ENCODE results near the gene ATP10A.

DNA sequence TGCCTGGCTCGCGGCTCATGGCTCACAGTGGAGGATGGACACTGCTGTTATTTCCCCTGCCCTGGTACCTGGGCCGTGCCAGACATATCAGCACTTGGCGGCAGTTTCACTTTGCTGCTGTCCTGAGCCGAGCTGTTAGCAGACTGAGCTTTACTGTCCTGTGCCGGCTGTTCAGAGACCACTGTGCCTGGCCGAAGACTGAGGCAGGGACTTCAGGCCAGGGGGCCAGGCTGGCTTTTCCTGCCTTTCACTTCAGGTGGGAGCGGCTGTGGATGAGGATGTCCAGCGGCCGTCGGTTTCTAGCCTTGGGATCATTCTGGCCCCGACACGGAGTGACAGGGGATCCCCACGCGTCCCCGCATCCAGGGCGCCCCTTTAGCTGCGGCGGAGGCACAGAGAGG is 1.1 kb downstream of the ATP10A start:
- TF ChIP-seq ZFP3 (CRISPR knock-in tag; IDR thresholded peaks at IDR 0.05) = no peak
- TF ChIP-seq GLIS3 (CRISPR knock-in tag; IDR thresholded peaks at IDR 0.05) = no peak
- no peak for TF ChIP-seq ZNF70 (CRISPR knock-in tag; IDR thresholded peaks at IDR 0.05)
- no peak for TF ChIP-seq BACH2 (CRISPR knock-in tag; IDR thresholded peaks at IDR 0.05; ENCODE audit: borderline replicate concordance)
